Hepatocyte (in vitro differentiated cells): Measurements from ENCODE around the gene SNRNP70.

ENCODE experiments used
- EZH2 ChIP-seq: fragments of 200-600 bp; sonication (generic); IDR thresholded peaks from 2 replicates; pipeline ENCODE4 v1.6.1; 2016; ENCODE audit warnings: antibody characterized with exemption, mild to moderate bottlenecking, borderline replicate concordance
- EZH2phosphoT487 ChIP-seq: fragments of 200-600 bp; sonication (generic); IDR thresholded peaks from one replicate; pipeline ENCODE4 v1.6.1; 2018; ENCODE audit warnings: antibody characterized with exemption, mild to moderate bottlenecking, low read depth, moderate library complexity; ENCODE audit not compliant: unreplicated experiment, severe bottlenecking
- TF ChIP-seq, protein P1 (sequence below): fragments of 200-600 bp; sonication (generic); IDR thresholded peaks from 2 replicates; pipeline ENCODE4 v1.5.1; 2016; ENCODE audit warnings: antibody characterized with exemption, mild to moderate bottlenecking; ENCODE audit not compliant: poor library complexity

DNA sequence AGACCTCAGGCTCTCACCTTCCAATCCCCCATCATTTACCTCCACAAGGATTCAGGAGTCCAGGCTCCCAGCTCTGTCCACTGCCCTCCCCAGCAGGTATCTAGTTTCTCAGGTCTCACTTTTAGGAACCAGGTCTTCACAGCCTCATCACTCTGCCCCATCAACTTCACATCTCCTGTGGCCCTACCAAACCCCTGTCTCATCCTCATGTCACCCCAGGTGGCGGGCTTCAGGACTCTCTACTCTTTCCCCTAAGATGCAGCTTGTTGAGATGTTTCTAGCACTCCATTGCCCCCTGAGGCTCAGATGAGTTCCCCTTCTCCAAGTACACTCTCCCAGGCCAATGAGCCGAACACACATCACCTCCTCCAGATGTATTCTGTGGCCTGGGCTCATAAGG lies 35.6 kb downstream of the SNRNP70 start:
- TF ChIP-seq, protein P1, sequence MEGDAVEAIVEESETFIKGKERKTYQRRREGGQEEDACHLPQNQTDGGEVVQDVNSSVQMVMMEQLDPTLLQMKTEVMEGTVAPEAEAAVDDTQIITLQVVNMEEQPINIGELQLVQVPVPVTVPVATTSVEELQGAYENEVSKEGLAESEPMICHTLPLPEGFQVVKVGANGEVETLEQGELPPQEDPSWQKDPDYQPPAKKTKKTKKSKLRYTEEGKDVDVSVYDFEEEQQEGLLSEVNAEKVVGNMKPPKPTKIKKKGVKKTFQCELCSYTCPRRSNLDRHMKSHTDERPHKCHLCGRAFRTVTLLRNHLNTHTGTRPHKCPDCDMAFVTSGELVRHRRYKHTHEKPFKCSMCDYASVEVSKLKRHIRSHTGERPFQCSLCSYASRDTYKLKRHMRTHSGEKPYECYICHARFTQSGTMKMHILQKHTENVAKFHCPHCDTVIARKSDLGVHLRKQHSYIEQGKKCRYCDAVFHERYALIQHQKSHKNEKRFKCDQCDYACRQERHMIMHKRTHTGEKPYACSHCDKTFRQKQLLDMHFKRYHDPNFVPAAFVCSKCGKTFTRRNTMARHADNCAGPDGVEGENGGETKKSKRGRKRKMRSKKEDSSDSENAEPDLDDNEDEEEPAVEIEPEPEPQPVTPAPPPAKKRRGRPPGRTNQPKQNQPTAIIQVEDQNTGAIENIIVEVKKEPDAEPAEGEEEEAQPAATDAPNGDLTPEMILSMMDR, result no peak
- TF ChIP-seq EZH2 (no peak), EZH2phosphoT487 (no peak)
